Heart left ventricle (tissue), 16 donors: ENCODE results near the gene RRP7A. TPM values are rescaled to one million over a fixed set of nuclear protein-coding genes. Genes with fewer than 3 reads are reported as not detected.

Experiments used
- ATAC-seq, 4 donors: fragments of 200-7000 bp; cut with Tn5 transposase; one replicate each; pipeline ENCODE4 v1.9.1; 2020 to 2022; ENCODE audit warnings: moderate library complexity in 4 of 4, mild to moderate bottlenecking in 3 of 4, moderate number of reproducible peaks in 1 of 4
- DNase-seq, 5 donors: peaks; one replicate each; pipeline ENCODE4 v3.0.0-alpha.2; 2020
- H3K27ac ChIP-seq, 12 donors: fragments of 200-600 bp; sonication (generic) in 4 of 12; one replicate each; pipeline versions ENCODE4 v1.5.0 to v1.8.0; 2016 to 2022; ENCODE audit warnings: mild to moderate bottlenecking in 2 of 12
- H3K27me3 ChIP-seq, 9 donors: fragments of 200-600 bp; sonication (generic) in 2 of 9; one replicate each; pipeline versions ENCODE4 v1.5.1 to v1.8.0; 2016 to 2022; ENCODE audit warnings: mild to moderate bottlenecking in 3 of 9
- H3K36me3 ChIP-seq, 9 donors: fragments of 200-600 bp; sonication (generic) in 2 of 9; one replicate each; pipeline versions ENCODE4 v1.5.0 to v1.8.0; 2018 to 2022; ENCODE audit warnings: mild to moderate bottlenecking in 2 of 9
- H3K4me1 ChIP-seq, 12 donors: fragments of 200-600 bp; sonication (generic) in 4 of 12; one replicate each; pipeline versions ENCODE4 v1.5.0 to v1.8.0; 2016 to 2022; ENCODE audit warnings: mild to moderate bottlenecking in 3 of 12
- H3K4me3 ChIP-seq, 12 donors: fragments of 200-600 bp; sonication (generic) in 4 of 12; one replicate each; pipeline versions ENCODE4 v1.5.0 to v1.8.0; 2017 to 2022; ENCODE audit warnings: mild to moderate bottlenecking in 9 of 12, moderate library complexity in 4 of 12
- H3K9me3 ChIP-seq, 12 donors: fragments of 200-600 bp; sonication (generic) in 4 of 12; one replicate each; pipeline versions ENCODE4 v1.5.0 to v1.8.0; 2016 to 2022; ENCODE audit warnings: mild to moderate bottlenecking in 1 of 12
- CTCF ChIP-seq, 12 donors: fragments of 200-600 bp; sonication (generic) in 4 of 12; IDR thresholded peaks; one replicate each; pipeline versions ENCODE4 v1.5.0 to v1.8.0; 2018 to 2022; ENCODE audit warnings: antibody characterized with exemption in 12 of 12, mild to moderate bottlenecking in 5 of 12
- POLR2A ChIP-seq, 2 donors: fragments of 450-650 bp; IDR thresholded peaks; one replicate each; pipeline ENCODE4 v1.6.1; 2017; ENCODE audit warnings: antibody characterized with exemption in 2 of 2, mild to moderate bottlenecking in 2 of 2, moderate library complexity in 2 of 2
- WGBS, 4 donors: extraction: QIAGEN DNeasy Blood & Tissue Kit in 2 of 4; methylation state at CpG; one replicate each; pipeline versions ENCODE4 v1.1.5 to v1.1.7; 2013 to 2018; 5-methylcytosine and 5-hydroxymethylcytosine counted together
- intact Hi-C, 10 donors: fragments of 100-400 bp; cut with DNase I; formaldehyde crosslinking; loops; one replicate each; pipeline versions ENCODE4 v1.11.1 to v1.14.2; 2022
- polyA plus RNA-seq, 2 donors: library from polyadenylated mRNA; stranded (reverse); fragments of 200-250 nt; gene quantifications; one replicate each; pipeline ENCODE4 v1.2.3, GENCODE V29; 2013
- total RNA-seq, 9 donors: library from RNA; depleted of rRNA in 2 of 9; stranded (reverse); fragments of >200 nt in 2 of 9; fragmentation: NEBNext Ultra II Directional in 3 of 9; extraction: Animal tissue kit (Norgen Biotek cat#: 25700) in 3 of 9; gene quantifications; one replicate each; pipeline versions ENCODE4 v1.1.0 to v1.2.4, GENCODE V29; 2016 to 2023
- donor health status: ischemic (EF 13 %, LVEDD 7.1; RV severe dilation, severe dysfunction).
- donor health status: healthy with polysubstance abuse.
- donor health status: DM: no; HTN: yes; CAD: no.
- donor health status: DM: no; HTN: no; CAD: no.
- donor health status: ischemic (EF 25% LVEDD 6.9; RV normal size, moderate dysfunction).
- donor health status: ischemic (EF 25% LVEDD 5.7; RV mildly dilated, moderate dysfunction).
- donor health status: healthy.
- donor health status: DM: yes; HTN: yes; CAD: no.
- donor health status: ischemic (EF 35%, LVEDD 5.7; RV mildly dilated, moderate dysfunction).
- donor health status: nonischemic (EF 11% LVEDD 7.7; RV severe dilation, severe dysfunction).
- donor health status: DM: yes; HTN: yes; CAD: no.
- donor health status: PGD.
- donor health status: ischemic (EF 29% LVEDD 5.4; RV normal size, mild dysfunction).
- donor health status: nonischemic (EF 23%, LVEDD 6.1; RV moderate dilation, normal function).

RRP7A gene
- total and polyA plus RNA-seq, 11 donors = 14.0 to 39.5 (median 25.6) TPM

- ATAC-seq = no peak
- 70 to 78% (median 74%) methylated on average over 2 of the region's 2 CpGs for WGBS, 4 donors
Measured at GRCh38 chr22:42475122-42475521, 44.5 kb downstream of the RRP7A start.

GRCh38 chr22:42473484-42474193 is 46.0 kb downstream of the RRP7A start:
- intact Hi-C loops = loop anchor here in 1 of 10 donors (10.0 kb wide), 1 partner anchor 499 kb away; no protein-coding TSS in a partner anchor
- Histone ChIP-seq H3K27ac (no peak overlapping the region), H3K4me3 (no peak overlapping the region), H3K4me1 (no peaks in the 10 kb centered on the region), H3K9me3 (no peaks in the 10 kb centered on the region), H3K27me3 (no peaks in the 10 kb centered on the region), H3K36me3 (no peaks in the 10 kb centered on the region)
- 70 to 76% (median 75%) methylated on average over 5 of the region's 5 CpGs for WGBS, 4 donors
- TF ChIP-seq POLR2A (IDR thresholded peaks at IDR 0.05) (no peak), CTCF (IDR thresholded peaks at IDR 0.05) (peak; percentile 41 to 71 (median 62))
- DNase-seq (peak in 1 of 5 donors; percentile 17), ATAC-seq (peak in 1 of 4 donors; percentile 59)

More at GRCh38 chr22:42475122-42475521, 44.5 kb downstream of the RRP7A start:
- Histone ChIP-seq H3K4me3 (no peak overlapping the region), H3K27me3 (no peaks in the 10 kb centered on the region), H3K27ac (no peak overlapping the region), H3K9me3 (no peaks in the 10 kb centered on the region), H3K36me3 (no peaks in the 10 kb centered on the region), H3K4me1 (no peaks in the 10 kb centered on the region)
- TF ChIP-seq POLR2A (IDR thresholded peaks at IDR 0.05) = no peak
- no peak for TF ChIP-seq CTCF (IDR thresholded peaks at IDR 0.05)
- no peak for DNase-seq
- intact Hi-C loops = loop anchor here in 1 of 10 donors (10.0 kb wide), 1 partner anchor 500 kb away; no protein-coding TSS in a partner anchor

- TF ChIP-seq CTCF (IDR thresholded peaks at IDR 0.05) = no peak
- TF ChIP-seq POLR2A (IDR thresholded peaks at IDR 0.05) = no peak
- no peaks in the 10 kb centered on the region for H3K36me3 ChIP-seq
- DNase-seq (no peak), ATAC-seq (peak in 1 of 4 donors; percentile 22)
- 82 to 93% (median 85%) methylated on average over 8 of the region's 8 CpGs for WGBS, 4 donors
- H3K4me1 ChIP-seq = no peaks in the 10 kb centered on the region
- H3K9me3 ChIP-seq = no peaks in the 10 kb centered on the region
- intact Hi-C loops = loop anchor here in 1 of 10 donors (10.0 kb wide), 1 partner anchor 498 kb away; no protein-coding TSS in a partner anchor
- no peak overlapping the region for H3K4me3 ChIP-seq
- no peaks in the 10 kb centered on the region for H3K27me3 ChIP-seq
- H3K27ac ChIP-seq = no peak overlapping the region
Measured at GRCh38 chr22:42472671-42473070, 46.9 kb downstream of the RRP7A start.

GRCh38 chr22:42471441-42471840 is 48.2 kb downstream of the RRP7A start:
- Histone ChIP-seq H3K9me3 (no peaks in the 10 kb centered on the region), H3K36me3 (no peaks in the 10 kb centered on the region), H3K27ac (no peak overlapping the region), H3K4me3 (no peak overlapping the region), H3K4me1 (no peaks in the 10 kb centered on the region), H3K27me3 (no peaks in the 10 kb centered on the region)
- ATAC-seq (no peak), DNase-seq (no peak)
- 93 to 95% (median 94%) methylated on average over 1 of the region's 1 CpG for WGBS, 4 donors
- TF ChIP-seq CTCF (IDR thresholded peaks at IDR 0.05) = no peak
- no peak for TF ChIP-seq POLR2A (IDR thresholded peaks at IDR 0.05)
- intact Hi-C loops = loop anchor here in 1 of 10 donors (10.0 kb wide), 1 partner anchor 497 kb away; no protein-coding TSS in a partner anchor
